ENCODE measurements around the gene CDH22. TPM values are rescaled to one million over a fixed set of nuclear protein-coding genes. Genes with fewer than 3 reads are reported as not detected.

The CDH22 gene
- total RNA-seq, 1 experiment from 2014 or later = 0.11 TPM

- ChIA-PET CTCF (interaction anchor here (0.7 kb wide), 2 partner anchors 8 to 405 kb away, joined by 4 to 5 read pairs; no protein-coding TSS in a partner anchor), POLR2A (interaction anchor here (0.6 kb wide), 1 partner anchor 11 kb away, joined by 3 read pairs; no protein-coding TSS in a partner anchor)
- no peak overlapping the region for H3K4me3 ChIP-seq (ENCODE audit: low read depth, low read length)
- no peaks in the 10 kb centered on the region for H3K4me1 ChIP-seq
- Mint-ChIP-seq H3K27me3 (ENCODE audit: insufficient read depth, unreplicated experiment) (peaks cover 45% of the 10 kb centered on the region), H3K4me3 (ENCODE audit: unreplicated experiment) (no peak overlapping the region), H3K36me3 (ENCODE audit: insufficient read depth, unreplicated experiment) (no peaks in the 10 kb centered on the region), H3K9me3 (ENCODE audit: unreplicated experiment) (no peaks in the 10 kb centered on the region), H3K27ac (ENCODE audit: unreplicated experiment) (no peak overlapping the region), H3K4me1 (ENCODE audit: low read depth, unreplicated experiment) (no peaks in the 10 kb centered on the region)
- TF ChIP-seq CTCF (IDR thresholded peaks at IDR 0.05; ENCODE audit: insufficient read depth in 1 of 2, low read depth in 1 of 2, low read length in 1 of 2, severe bottlenecking in 1 of 2, unreplicated experiment in 1 of 2) = no peak
- BruUV-seq (replicated peaks) = no TSS peak
- intact Hi-C loops (cut with micrococcal nuclease; ENCODE audit: unreplicated experiment) = no loop called here
- peaks cover 1% of the 10 kb centered on the region; the same call in 1 of the 2 replicates for H3K27me3 ChIP-seq (replicated peaks; ENCODE audit: control insufficient read depth, insufficient read depth, low read length)
- no peaks in the 10 kb centered on the region for H3K9me3 ChIP-seq
- DNase-seq = no peak
- H3K36me3 ChIP-seq (ENCODE audit: control insufficient read depth, insufficient read depth, low read length) = no peaks in the 10 kb centered on the region
Measured at GRCh38 chr20:46139908-46140482, 168.3 kb downstream of the CDH22 start.

- TF ChIP-seq CTCF (IDR thresholded peaks at IDR 0.05; ENCODE audit: insufficient read depth in 1 of 2, low read depth in 1 of 2, low read length in 1 of 2, severe bottlenecking in 1 of 2, unreplicated experiment in 1 of 2) = no peak
- ChIA-PET CTCF (interaction anchor here (0.7 kb wide), 2 partner anchors 7 to 405 kb away, joined by 4 to 5 read pairs; no protein-coding TSS in a partner anchor), POLR2A (no interaction called here)
- H3K4me3 Mint-ChIP-seq (ENCODE audit: unreplicated experiment) = no peak overlapping the region
- H3K9me3 ChIP-seq = no peaks in the 10 kb centered on the region
- H3K36me3 Mint-ChIP-seq (ENCODE audit: insufficient read depth, unreplicated experiment) = no peaks in the 10 kb centered on the region
- no peaks in the 10 kb centered on the region for H3K4me1 Mint-ChIP-seq (ENCODE audit: low read depth, unreplicated experiment)
- H3K4me1 ChIP-seq = no peaks in the 10 kb centered on the region
- H3K27me3 ChIP-seq (replicated peaks; ENCODE audit: control insufficient read depth, insufficient read depth, low read length) = peaks cover 1% of the 10 kb centered on the region; the same call in 1 of the 2 replicates
- DNase-seq = no peak
- H3K9me3 Mint-ChIP-seq (ENCODE audit: unreplicated experiment) = no peaks in the 10 kb centered on the region
- H3K27me3 Mint-ChIP-seq (ENCODE audit: insufficient read depth, unreplicated experiment) = peaks cover 46% of the 10 kb centered on the region
- intact Hi-C loops (cut with micrococcal nuclease; ENCODE audit: unreplicated experiment) = no loop called here
- H3K4me3 ChIP-seq (ENCODE audit: low read depth, low read length) = no peak overlapping the region
- H3K36me3 ChIP-seq (ENCODE audit: control insufficient read depth, insufficient read depth, low read length) = no peaks in the 10 kb centered on the region
- no TSS peak for BruUV-seq (replicated peaks)
- no peak overlapping the region for H3K27ac Mint-ChIP-seq (ENCODE audit: unreplicated experiment)
Measured at GRCh38 chr20:46139266-46139889, 168.9 kb downstream of the CDH22 start.

DNA sequence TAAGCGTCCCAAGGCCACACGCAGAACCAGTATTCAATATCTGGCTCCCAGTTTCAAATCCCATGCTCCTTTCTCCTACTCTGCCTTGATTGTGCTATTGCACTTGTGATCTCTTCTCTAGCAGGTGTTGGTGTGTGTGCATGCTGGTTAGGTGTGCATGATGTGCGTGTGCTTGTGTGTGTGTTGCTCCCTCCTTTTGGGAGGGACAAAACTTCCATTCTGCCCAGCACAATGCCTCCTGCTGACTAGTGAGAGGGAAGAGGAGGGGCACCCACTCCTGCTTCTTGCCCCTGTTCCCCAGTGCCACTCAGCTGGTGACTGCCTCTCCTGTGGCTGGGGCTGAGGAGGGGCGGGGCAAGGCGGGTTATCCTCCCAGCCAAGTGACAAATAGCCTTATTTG is 170.5 kb downstream of the CDH22 start:
- TF ChIP-seq CTCF (IDR thresholded peaks at IDR 0.05; ENCODE audit: insufficient read depth in 1 of 2, low read depth in 1 of 2, low read length in 1 of 2, severe bottlenecking in 1 of 2, unreplicated experiment in 1 of 2) = no peak
- H3K4me1 Mint-ChIP-seq (ENCODE audit: low read depth, unreplicated experiment) = no peaks in the 10 kb centered on the region
- Histone ChIP-seq H3K27me3 (replicated peaks; ENCODE audit: control insufficient read depth, insufficient read depth, low read length) (peaks cover 1% of the 10 kb centered on the region; the same call in 1 of the 2 replicates), H3K4me1 (no peaks in the 10 kb centered on the region), H3K9me3 (no peaks in the 10 kb centered on the region), H3K36me3 (ENCODE audit: control insufficient read depth, insufficient read depth, low read length) (no peaks in the 10 kb centered on the region), H3K4me3 (ENCODE audit: low read depth, low read length) (no peak overlapping the region)
- no peak for DNase-seq
- intact Hi-C loops (cut with micrococcal nuclease; ENCODE audit: unreplicated experiment) = no loop called here
- H3K36me3 Mint-ChIP-seq (ENCODE audit: insufficient read depth, unreplicated experiment) = no peaks in the 10 kb centered on the region
- H3K27me3 Mint-ChIP-seq (ENCODE audit: insufficient read depth, unreplicated experiment) = peaks cover 46% of the 10 kb centered on the region
- BruUV-seq (replicated peaks) = no TSS peak
- no peak overlapping the region for H3K4me3 Mint-ChIP-seq (ENCODE audit: unreplicated experiment)
- no peak overlapping the region for H3K27ac Mint-ChIP-seq (ENCODE audit: unreplicated experiment)
- POLR2A ChIA-PET = no interaction called here
- H3K9me3 Mint-ChIP-seq (ENCODE audit: unreplicated experiment) = no peaks in the 10 kb centered on the region
- CTCF ChIA-PET = interaction anchor here (0.6 kb wide), 1 partner anchor 819 kb away, joined by 3 read pairs; no protein-coding TSS in a partner anchor

Data from Caco-2 (cell line).